Smooth muscle cell (in vitro differentiated cells): Measurements from ENCODE around the gene P2RX6. TPM values are rescaled to one million over a fixed set of nuclear protein-coding genes. Genes with fewer than 3 reads are reported as not detected.

Experiments
- DNase-seq: peaks from one replicate; lab custom pipeline; 2025; ENCODE audit not compliant: unreplicated experiment; lab: John Stamatoyannopoulos, UW
- H2AFZ ChIP-seq: fragments of 200-600 bp; sonication (generic); 2 replicates; pipeline ENCODE4 v1.6.0; 2016; ENCODE audit warnings: antibody characterized with exemption, low read depth, mild to moderate bottlenecking
- H3F3A ChIP-seq: fragments of 200-600 bp; sonication (generic); 2 replicates; pipeline ENCODE4 v1.6.0; 2017; ENCODE audit warnings: antibody characterized with exemption, low read depth
- H3K27ac ChIP-seq: fragments of 200-600 bp; sonication (generic); 2 replicates; pipeline ENCODE4 v1.5.1; 2016; ENCODE audit warnings: low read depth, mild to moderate bottlenecking
- H3K27me3 ChIP-seq: fragments of 200-600 bp; sonication (generic); 2 replicates; pipeline ENCODE4 v1.6.1; 2016; ENCODE audit warnings: low read depth, mild to moderate bottlenecking
- H3K36me3 ChIP-seq: fragments of 200-600 bp; sonication (generic); 2 replicates; pipeline ENCODE4 v1.5.1; 2016; ENCODE audit warnings: low read depth
- H3K4me1 ChIP-seq: fragments of 200-600 bp; sonication (generic); 2 replicates; pipeline ENCODE4 v1.5.1; 2016; ENCODE audit warnings: low read depth
- H3K4me2 ChIP-seq: fragments of 200-600 bp; sonication (generic); 2 replicates; pipeline ENCODE4 v1.6.0; 2016; ENCODE audit warnings: mild to moderate bottlenecking
- H3K4me3 ChIP-seq: fragments of 200-600 bp; sonication (generic); 2 replicates; pipeline ENCODE4 v1.5.1; 2016; ENCODE audit warnings: mild to moderate bottlenecking
- H3K79me2 ChIP-seq: fragments of 200-600 bp; sonication (generic); 2 replicates; pipeline ENCODE4 v1.6.0; 2016; ENCODE audit warnings: low read depth, mild to moderate bottlenecking
- H3K9ac ChIP-seq: fragments of 200-600 bp; sonication (generic); 2 replicates; pipeline ENCODE4 v1.6.0; 2016; ENCODE audit warnings: low read depth
- H3K9me3 ChIP-seq: fragments of 200-600 bp; sonication (generic); replicated peaks from 2 replicates; pipeline ENCODE4 v1.5.1; 2016; ENCODE audit warnings: low read depth
- H4K20me1 ChIP-seq: fragments of 200-600 bp; sonication (generic); 2 replicates; pipeline ENCODE4 v1.6.0; 2016; ENCODE audit warnings: low read depth
- CTCF ChIP-seq: fragments of 200-600 bp; sonication (generic); IDR thresholded peaks from 2 replicates; pipeline ENCODE4 v1.5.1; 2017; ENCODE audit warnings: borderline replicate concordance, mild to moderate bottlenecking, antibody characterized with exemption; ENCODE audit not compliant: insufficient read depth, poor library complexity, severe bottlenecking
- WGBS: methylation state at CpG from one replicate; pipeline ENCODE4 v1.1.7; 2016; ENCODE audit warnings: low lambda C conversion rate; 5-methylcytosine and 5-hydroxymethylcytosine counted together
- polyA plus RNA-seq: library from polyadenylated mRNA; unstranded; fragments of >200 nt; fragmentation: Nextera tagmentation; extraction: Ambion mirVana; gene quantifications from 2 replicates; pipeline ENCODE4 v1.2.1, GENCODE V29; 2016
- total RNA-seq: library from RNA; depleted of rRNA; stranded (reverse); fragments of >200 nt; gene quantifications from 2 replicates; pipeline ENCODE4 v1.2.3, GENCODE V29; 2014

P2RX6 gene
- total and polyA plus RNA-seq, 2 experiments from 2014 or later: 0.13 to 1.2 TPM

- Histone ChIP-seq H3K4me1 (peaks cover 3% of the 10 kb centered on the region), H3K9me3 (no peaks in the 10 kb centered on the region), H3K27ac (no peak overlapping the region), H3K4me2 (no peak overlapping the region), H3K79me2 (no peaks in the 10 kb centered on the region), H3K4me3 (no peak overlapping the region), H3K9ac (no peak overlapping the region), H3F3A (no peaks in the 10 kb centered on the region), H4K20me1 (no peaks in the 10 kb centered on the region), H3K36me3 (no peaks in the 10 kb centered on the region), H3K27me3 (peaks cover 17% of the 10 kb centered on the region), H2AFZ (no peak overlapping the region)
- WGBS: 86% methylated on average over 12 of the region's 12 CpGs
- TF ChIP-seq CTCF: no peak
- DNase-seq: no peak
Measured at GRCh38 chr22:21029486-21030025, 14.6 kb downstream of the P2RX6 start.

GRCh38 chr22:21030032-21030431 is 15.1 kb downstream of the P2RX6 start:
- 94% methylated on average over 15 of the region's 15 CpGs for WGBS
- Histone ChIP-seq H2AFZ (no peak overlapping the region), H3K79me2 (no peaks in the 10 kb centered on the region), H3F3A (no peaks in the 10 kb centered on the region), H3K4me2 (no peak overlapping the region), H3K9me3 (no peaks in the 10 kb centered on the region), H3K27me3 (peaks cover 17% of the 10 kb centered on the region), H3K4me3 (no peak overlapping the region), H4K20me1 (no peaks in the 10 kb centered on the region), H3K9ac (no peak overlapping the region), H3K36me3 (no peaks in the 10 kb centered on the region), H3K27ac (no peak overlapping the region), H3K4me1 (peaks cover 3% of the 10 kb centered on the region)
- no peak for DNase-seq
- no peak for TF ChIP-seq CTCF

- no peak for TF ChIP-seq CTCF
- no peak for DNase-seq
- Histone ChIP-seq H3K36me3 (no peaks in the 10 kb centered on the region), H3K9ac (no peak overlapping the region), H3K4me1 (peaks cover 3% of the 10 kb centered on the region), H3K4me2 (no peak overlapping the region), H3F3A (no peaks in the 10 kb centered on the region), H3K79me2 (no peaks in the 10 kb centered on the region), H3K27me3 (peaks cover 17% of the 10 kb centered on the region), H4K20me1 (no peaks in the 10 kb centered on the region), H3K4me3 (no peak overlapping the region), H3K27ac (no peak overlapping the region), H2AFZ (no peak overlapping the region), H3K9me3 (no peaks in the 10 kb centered on the region)
- WGBS: 94% methylated on average over 40 of the region's 40 CpGs
Measured at GRCh38 chr22:21030621-21031544, 15.9 kb downstream of the P2RX6 start.
